Measurements from ENCODE around the gene ZSWIM1.

DNA sequence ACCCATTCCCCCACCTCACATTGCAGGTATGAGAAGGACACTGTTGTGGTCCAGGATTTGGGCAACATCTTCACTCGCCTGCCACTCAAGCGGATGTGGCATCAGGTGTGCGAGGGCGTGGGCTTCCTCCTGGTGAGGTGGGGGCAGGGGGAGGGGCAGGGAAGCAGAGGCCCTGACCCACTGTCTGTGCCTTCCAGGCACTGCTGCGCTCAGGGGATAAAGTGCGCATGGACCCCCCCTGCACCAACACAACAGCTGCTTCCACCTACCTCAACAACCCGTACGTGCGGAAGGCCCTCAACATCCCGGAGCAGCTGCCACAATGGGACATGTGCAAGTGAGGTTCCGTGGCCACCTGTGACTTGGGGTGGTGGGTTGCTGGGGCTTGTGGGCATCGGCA lies 13.8 kb downstream of the ZSWIM1 start:
- TF ChIP-seq, protein P1, sequence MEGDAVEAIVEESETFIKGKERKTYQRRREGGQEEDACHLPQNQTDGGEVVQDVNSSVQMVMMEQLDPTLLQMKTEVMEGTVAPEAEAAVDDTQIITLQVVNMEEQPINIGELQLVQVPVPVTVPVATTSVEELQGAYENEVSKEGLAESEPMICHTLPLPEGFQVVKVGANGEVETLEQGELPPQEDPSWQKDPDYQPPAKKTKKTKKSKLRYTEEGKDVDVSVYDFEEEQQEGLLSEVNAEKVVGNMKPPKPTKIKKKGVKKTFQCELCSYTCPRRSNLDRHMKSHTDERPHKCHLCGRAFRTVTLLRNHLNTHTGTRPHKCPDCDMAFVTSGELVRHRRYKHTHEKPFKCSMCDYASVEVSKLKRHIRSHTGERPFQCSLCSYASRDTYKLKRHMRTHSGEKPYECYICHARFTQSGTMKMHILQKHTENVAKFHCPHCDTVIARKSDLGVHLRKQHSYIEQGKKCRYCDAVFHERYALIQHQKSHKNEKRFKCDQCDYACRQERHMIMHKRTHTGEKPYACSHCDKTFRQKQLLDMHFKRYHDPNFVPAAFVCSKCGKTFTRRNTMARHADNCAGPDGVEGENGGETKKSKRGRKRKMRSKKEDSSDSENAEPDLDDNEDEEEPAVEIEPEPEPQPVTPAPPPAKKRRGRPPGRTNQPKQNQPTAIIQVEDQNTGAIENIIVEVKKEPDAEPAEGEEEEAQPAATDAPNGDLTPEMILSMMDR (IDR thresholded peaks at IDR 0.05; ENCODE audit: insufficient read depth, low read depth, low read length), result no peak
- TF ChIP-seq EZH2 (IDR thresholded peaks at IDR 0.05; ENCODE audit: insufficient read depth, low read length), result no peak
